ENCODE data around the gene ATG9B.

The ATG9B gene

GRCh38 chr7:150992833-150993302 lies 31.4 kb downstream of the ATG9B start:
- Histone ChIP-seq H3K36me3 (ENCODE audit: insufficient read depth) (no peaks in the 10 kb centered on the region), H4K20me1 (ENCODE audit: insufficient read depth) (no peaks in the 10 kb centered on the region), H3K4me1 (ENCODE audit: low read depth, poor library complexity, severe bottlenecking) (no peaks in the 10 kb centered on the region), H3K27ac (no peak overlapping the region), H3K4me2 (no peak overlapping the region), H3K27me3 (ENCODE audit: insufficient read depth, low read depth) (peaks cover 57% of the 10 kb centered on the region), H3K79me2 (ENCODE audit: insufficient read depth, low read depth) (no peaks in the 10 kb centered on the region), H3K9ac (no peak overlapping the region), H3K4me3 (IDR thresholded peaks at IDR 0.05; ENCODE audit: insufficient read depth, low read depth, low read length) (no peak overlapping the region), H2AFZ (ENCODE audit: low read depth) (no peak overlapping the region)
- TF ChIP-seq CTCF (conservative IDR thresholded peaks at IDR 0.05; ENCODE audit: low read depth, low read length): no peak

- Histone ChIP-seq H3K27ac (no peak overlapping the region), H3K4me1 (ENCODE audit: low read depth, poor library complexity, severe bottlenecking) (no peaks in the 10 kb centered on the region), H3K4me2 (no peak overlapping the region), H3K36me3 (ENCODE audit: insufficient read depth) (no peaks in the 10 kb centered on the region), H3K9ac (no peak overlapping the region), H3K27me3 (ENCODE audit: insufficient read depth, low read depth) (peaks cover 61% of the 10 kb centered on the region), H2AFZ (ENCODE audit: low read depth) (no peak overlapping the region), H3K79me2 (ENCODE audit: insufficient read depth, low read depth) (no peaks in the 10 kb centered on the region), H4K20me1 (ENCODE audit: insufficient read depth) (no peaks in the 10 kb centered on the region), H3K4me3 (IDR thresholded peaks at IDR 0.05; ENCODE audit: insufficient read depth, low read depth, low read length) (no peak overlapping the region)
- no peak for TF ChIP-seq CTCF (conservative IDR thresholded peaks at IDR 0.05; ENCODE audit: low read depth, low read length)
Measured at GRCh38 chr7:150992051-150992640, 32.1 kb downstream of the ATG9B start.

- Histone ChIP-seq H3K4me3 (IDR thresholded peaks at IDR 0.05; ENCODE audit: insufficient read depth, low read depth, low read length) (no peak within 1 kb of the TSS), H3K27me3 (ENCODE audit: insufficient read depth, low read depth) (peaks cover 63% of the 10 kb centered on the region), H3K79me2 (ENCODE audit: insufficient read depth, low read depth) (no peaks in the 10 kb centered on the region), H3K27ac (no peak within 1 kb of the TSS), H2AFZ (ENCODE audit: low read depth) (no peak within 1 kb of the TSS), H4K20me1 (ENCODE audit: insufficient read depth) (no peaks in the 10 kb centered on the region), H3K4me1 (ENCODE audit: low read depth, poor library complexity, severe bottlenecking) (peaks cover 7% of the 10 kb centered on the region), H3K4me2 (no peak within 1 kb of the TSS), H3K36me3 (ENCODE audit: insufficient read depth) (no peaks in the 10 kb centered on the region), H3K9ac (no peak within 1 kb of the TSS)
- TF ChIP-seq CTCF (conservative IDR thresholded peaks at IDR 0.05; ENCODE audit: low read depth, low read length): no peak
Measured at GRCh38 chr7:150990416-150991186, 33.7 kb downstream of the ATG9B start, which contains the start of gene NOS3. Gene NOS3, plus strand, starts transcription at chr7:150991017. Its CDS starts 2,787 bp downstream, at chr7:150993804.

GRCh38 chr7:150989456-150989855 lies 34.8 kb downstream of the ATG9B start:
- TF ChIP-seq CTCF (conservative IDR thresholded peaks at IDR 0.05; ENCODE audit: low read depth, low read length): no peak
- Histone ChIP-seq H3K36me3 (ENCODE audit: insufficient read depth) (no peaks in the 10 kb centered on the region), H3K9ac (no peak overlapping the region), H4K20me1 (ENCODE audit: insufficient read depth) (no peaks in the 10 kb centered on the region), H3K79me2 (ENCODE audit: insufficient read depth, low read depth) (no peaks in the 10 kb centered on the region), H3K4me3 (IDR thresholded peaks at IDR 0.05; ENCODE audit: insufficient read depth, low read depth, low read length) (no peak overlapping the region), H3K27me3 (ENCODE audit: insufficient read depth, low read depth) (peaks cover 69% of the 10 kb centered on the region), H3K4me1 (ENCODE audit: low read depth, poor library complexity, severe bottlenecking) (peaks cover 7% of the 10 kb centered on the region), H2AFZ (ENCODE audit: low read depth) (no peak overlapping the region), H3K27ac (no peak overlapping the region), H3K4me2 (no peak overlapping the region)

Measured in KMS-11 (cell line).